ENCODE data around the gene ODAD2. TPM values are rescaled to one million over a fixed set of nuclear protein-coding genes. Genes with fewer than 3 reads are reported as not detected.

ODAD2 gene
- total RNA-seq, 4 donors from 2014 or later, result 0.23 TPM; not detected in 3

- H3K9me3 ChIP-seq, result no peaks in the 10 kb centered on the region
- H3K27ac ChIP-seq, result no peak overlapping the region
- no peaks in the 10 kb centered on the region for H3K4me1 ChIP-seq
- DNase-seq (ENCODE audit: low spot score in 2 of 2), result no peak
- H3K4me3 ChIP-seq, result no peak overlapping the region
- TF ChIP-seq EP300 (IDR thresholded peaks at IDR 0.05) (no peak), CTCF (IDR thresholded peaks at IDR 0.05) (no peak), POLR2A (IDR thresholded peaks at IDR 0.05) (no peak), POLR2AphosphoS5 (IDR thresholded peaks at IDR 0.05) (no peak)
- no peaks in the 10 kb centered on the region for H3K27me3 ChIP-seq
- H3K36me3 ChIP-seq, result no peaks in the 10 kb centered on the region
- WGBS, result 87% methylated on average over 2 of the region's 2 CpGs
These were observed 48.7 kb downstream of the ODAD2 start for GRCh38 chr10:27950242-27950564.

- H3K36me3 ChIP-seq, result no peaks in the 10 kb centered on the region
- 79% methylated on average over 9 of the region's 9 CpGs for WGBS
- no peaks in the 10 kb centered on the region for H3K9me3 ChIP-seq
- no peak for DNase-seq (ENCODE audit: low spot score in 2 of 2)
- no peak overlapping the region for H3K4me3 ChIP-seq
- no peak for TF ChIP-seq CTCF (IDR thresholded peaks at IDR 0.05)
- TF ChIP-seq POLR2A (IDR thresholded peaks at IDR 0.05), result no peak
- no peak for TF ChIP-seq EP300 (IDR thresholded peaks at IDR 0.05)
- no peak for TF ChIP-seq POLR2AphosphoS5 (IDR thresholded peaks at IDR 0.05)
- H3K4me1 ChIP-seq, result no peaks in the 10 kb centered on the region
- no peak overlapping the region for H3K27ac ChIP-seq
- no peaks in the 10 kb centered on the region for H3K27me3 ChIP-seq
These were observed 49.2 kb downstream of the ODAD2 start for GRCh38 chr10:27949528-27950241.

GRCh38 chr10:27948186-27948585 is 50.7 kb downstream of the ODAD2 start:
- Histone ChIP-seq H3K4me1 (no peaks in the 10 kb centered on the region), H3K9me3 (no peaks in the 10 kb centered on the region), H3K4me3 (no peak overlapping the region), H3K27me3 (no peaks in the 10 kb centered on the region), H3K36me3 (no peaks in the 10 kb centered on the region), H3K27ac (no peak overlapping the region)
- WGBS, result 41% methylated on average over 1 of the region's 1 CpG
- TF ChIP-seq CTCF (IDR thresholded peaks at IDR 0.05), result no peak
- no peak for TF ChIP-seq POLR2AphosphoS5 (IDR thresholded peaks at IDR 0.05)
- TF ChIP-seq EP300 (IDR thresholded peaks at IDR 0.05), result no peak
- TF ChIP-seq POLR2A (IDR thresholded peaks at IDR 0.05), result no peak
- no peak for DNase-seq (ENCODE audit: low spot score in 2 of 2)

GRCh38 chr10:27947540-27947939 is 51.3 kb downstream of the ODAD2 start:
- Histone ChIP-seq H3K36me3 (no peaks in the 10 kb centered on the region), H3K27me3 (no peaks in the 10 kb centered on the region), H3K4me3 (no peak overlapping the region), H3K27ac (no peak overlapping the region), H3K9me3 (no peaks in the 10 kb centered on the region), H3K4me1 (no peaks in the 10 kb centered on the region)
- no peak for DNase-seq (ENCODE audit: low spot score in 2 of 2)
- TF ChIP-seq POLR2AphosphoS5 (IDR thresholded peaks at IDR 0.05) (no peak), CTCF (IDR thresholded peaks at IDR 0.05) (no peak), POLR2A (IDR thresholded peaks at IDR 0.05) (no peak), EP300 (IDR thresholded peaks at IDR 0.05) (no peak)
- WGBS, result 54% methylated on average over 5 of the region's 5 CpGs

GRCh38 chr10:27944005-27944404 is 54.9 kb downstream of the ODAD2 start:
- H3K4me1 ChIP-seq, result no peaks in the 10 kb centered on the region
- WGBS, result 93% methylated on average over 12 of the region's 12 CpGs
- H3K36me3 ChIP-seq, result no peaks in the 10 kb centered on the region
- H3K4me3 ChIP-seq, result no peak overlapping the region
- H3K9me3 ChIP-seq, result no peaks in the 10 kb centered on the region
- H3K27ac ChIP-seq, result no peak overlapping the region
- H3K27me3 ChIP-seq, result no peaks in the 10 kb centered on the region
- DNase-seq (ENCODE audit: low spot score in 2 of 2), result no peak
- TF ChIP-seq POLR2A (IDR thresholded peaks at IDR 0.05) (no peak), POLR2AphosphoS5 (IDR thresholded peaks at IDR 0.05) (no peak), EP300 (IDR thresholded peaks at IDR 0.05) (no peak), CTCF (IDR thresholded peaks at IDR 0.05) (no peak)
